22Rv1 (cell line): ENCODE results near the gene CDC14B.

ENCODE experiments used
- H3K27ac ChIP-seq: fragments of 450-650 bp; 2 replicates; pipeline ENCODE4 v1.5.1; 2017
- CTCF ChIP-seq: fragments of 450-650 bp; IDR thresholded peaks from 2 replicates; pipeline ENCODE4 v1.5.1; 2017; ENCODE audit warnings: mild to moderate bottlenecking
- ZFX ChIP-seq: fragments of 450-650 bp; IDR thresholded peaks from 2 replicates; pipeline ENCODE4 v1.6.1; 2017; ENCODE audit warnings: antibody characterized with exemption, borderline replicate concordance

The CDC14B gene

GRCh38 chr9:96612966-96613589, 6.6 kb downstream of the CDC14B start:
- H3K27ac ChIP-seq: no peak overlapping the region
- no peak for TF ChIP-seq CTCF
- no peak for TF ChIP-seq ZFX

GRCh38 chr9:96612105-96612965, 7.3 kb downstream of the CDC14B start:
- no peak overlapping the region for H3K27ac ChIP-seq
- TF ChIP-seq ZFX: no peak
- TF ChIP-seq CTCF: no peak

GRCh38 chr9:96611302-96611701, 8.3 kb downstream of the CDC14B start:
- no peak for TF ChIP-seq ZFX
- no peak overlapping the region for H3K27ac ChIP-seq

- H3K27ac ChIP-seq: no peak overlapping the region
- TF ChIP-seq CTCF (no peak), ZFX (no peak)
Measured at GRCh38 chr9:96609732-96610131, 9.9 kb downstream of the CDC14B start.

GRCh38 chr9:96607971-96608370, 11.7 kb downstream of the CDC14B start:
- H3K27ac ChIP-seq: no peak overlapping the region
- TF ChIP-seq ZFX: no peak
- TF ChIP-seq CTCF: no peak

GRCh38 chr9:96605328-96605727, 14.3 kb downstream of the CDC14B start:
- TF ChIP-seq CTCF: no peak
- no peak for TF ChIP-seq ZFX
- H3K27ac ChIP-seq: no peak overlapping the region

GRCh38 chr9:96604004-96604319, 15.7 kb downstream of the CDC14B start:
- TF ChIP-seq CTCF: no peak
- TF ChIP-seq ZFX: no peak

More at GRCh38 chr9:96604004-96604319, 15.7 kb downstream of the CDC14B start:
- no peak overlapping the region for H3K27ac ChIP-seq
